Activated naive CD4-positive, alpha-beta T cell treated with anti-CD3 and anti-CD28 coated beads, Interleukin-2, amount 10 ng/mL, durations not matched to agents 7 days and 5 days (primary cell): ENCODE data around the gene CDKAL1.
A peak's percentile ranks its signal among the peaks of the same experiment; 100 is the strongest.

Experiments
- CTCF ChIA-PET: fragments of 350-600 bp; sonication (Branson Sonifier 250); formaldehyde crosslinking; loops from one replicate; lab custom pipeline; 2021; ENCODE audit warnings: antibody characterized with exemption; lab: Charles Lee
- DNase-seq: peaks from one replicate; pipeline ENCODE4 v3.0.0-alpha.2; 2020
- H3K27ac Mint-ChIP-seq: one replicate; pipeline ENCODE4 v1.8.0; 2021; ENCODE audit warnings: mild to moderate bottlenecking, moderate library complexity, mixed read lengths
- H3K27me3 Mint-ChIP-seq: one replicate; pipeline ENCODE4 v1.8.0; 2021; ENCODE audit warnings: mild to moderate bottlenecking, mixed read lengths
- H3K36me3 Mint-ChIP-seq: one replicate; pipeline ENCODE4 v1.8.0; 2021; ENCODE audit warnings: mixed read lengths
- H3K4me1 Mint-ChIP-seq: one replicate; pipeline ENCODE4 v1.8.0; 2021; ENCODE audit warnings: mixed read lengths
- H3K4me3 Mint-ChIP-seq: one replicate; pipeline ENCODE4 v1.8.0; 2021; ENCODE audit warnings: mild to moderate bottlenecking, moderate library complexity, mixed read lengths
- H3K9me3 Mint-ChIP-seq: one replicate; pipeline ENCODE4 v1.8.0; 2021; ENCODE audit warnings: mixed read lengths

The CDKAL1 gene

GRCh38 chr6:20673458-20673857 is 139.2 kb downstream of the CDKAL1 start:
- Mint-ChIP-seq H3K4me3 (no peak overlapping the region), H3K36me3 (peaks cover 4% of the 10 kb centered on the region), H3K4me1 (no peaks in the 10 kb centered on the region), H3K27me3 (no peaks in the 10 kb centered on the region), H3K9me3 (peaks cover 2% of the 10 kb centered on the region), H3K27ac (no peak overlapping the region)
- CTCF ChIA-PET, result no interaction called here
- no peak for DNase-seq

GRCh38 chr6:20674664-20675063 is 140.4 kb downstream of the CDKAL1 start:
- H3K4me3 Mint-ChIP-seq, result no peak overlapping the region
- no peaks in the 10 kb centered on the region for H3K27me3 Mint-ChIP-seq
- DNase-seq, result no peak
- H3K4me1 Mint-ChIP-seq, result no peaks in the 10 kb centered on the region
- no peak overlapping the region for H3K27ac Mint-ChIP-seq
- peaks cover 2% of the 10 kb centered on the region for H3K9me3 Mint-ChIP-seq
- CTCF ChIA-PET, result no interaction called here
- peaks cover 9% of the 10 kb centered on the region for H3K36me3 Mint-ChIP-seq

GRCh38 chr6:20678831-20679352 is 144.6 kb downstream of the CDKAL1 start:
- CTCF ChIA-PET, result no interaction called here
- Mint-ChIP-seq H3K27me3 (no peaks in the 10 kb centered on the region), H3K9me3 (no peaks in the 10 kb centered on the region), H3K4me1 (peaks cover 12% of the 10 kb centered on the region), H3K4me3 (no peak overlapping the region), H3K27ac (no peak overlapping the region), H3K36me3 (peaks cover 5% of the 10 kb centered on the region)
- DNase-seq, result no peak

GRCh38 chr6:20680697-20681165 is 146.5 kb downstream of the CDKAL1 start:
- Mint-ChIP-seq H3K4me1 (peaks cover 12% of the 10 kb centered on the region), H3K27me3 (no peaks in the 10 kb centered on the region), H3K27ac (no peak overlapping the region), H3K9me3 (no peaks in the 10 kb centered on the region), H3K36me3 (peaks cover 5% of the 10 kb centered on the region), H3K4me3 (no peak overlapping the region)
- no peak for DNase-seq
- CTCF ChIA-PET, result interaction anchor here (1.0 to 1.1 kb wide), 3 partner anchors 11 to 107 kb away, joined by 3 to 4 read pairs (median 3); no protein-coding TSS in a partner anchor

- H3K9me3 Mint-ChIP-seq, result no peaks in the 10 kb centered on the region
- H3K4me1 Mint-ChIP-seq, result peaks cover 12% of the 10 kb centered on the region
- no peak for DNase-seq
- no peak overlapping the region for H3K27ac Mint-ChIP-seq
- no peak overlapping the region for H3K4me3 Mint-ChIP-seq
- H3K36me3 Mint-ChIP-seq, result peaks cover 5% of the 10 kb centered on the region
- H3K27me3 Mint-ChIP-seq, result no peaks in the 10 kb centered on the region
- CTCF ChIA-PET, result interaction anchor here (1.0 to 1.1 kb wide), 3 partner anchors 11 to 108 kb away, joined by 3 to 4 read pairs (median 3); no protein-coding TSS in a partner anchor
These were observed 147.0 kb downstream of the CDKAL1 start for GRCh38 chr6:20681243-20681684.

GRCh38 chr6:20684474-20684873 is 150.2 kb downstream of the CDKAL1 start:
- Mint-ChIP-seq H3K27ac (no peak overlapping the region), H3K4me3 (no peak overlapping the region), H3K27me3 (no peaks in the 10 kb centered on the region), H3K9me3 (no peaks in the 10 kb centered on the region), H3K4me1 (peaks cover 26% of the 10 kb centered on the region), H3K36me3 (no peaks in the 10 kb centered on the region)
- CTCF ChIA-PET, result no interaction called here
- no peak for DNase-seq

- Mint-ChIP-seq H3K27me3 (no peaks in the 10 kb centered on the region), H3K4me1 (peaks cover 19% of the 10 kb centered on the region)
- CTCF ChIA-PET, result no interaction called here
These were observed 151.9 kb downstream of the CDKAL1 start for GRCh38 chr6:20686142-20686541.

GRCh38 chr6:20687494-20687893 is 153.2 kb downstream of the CDKAL1 start:
- CTCF ChIA-PET, result no interaction called here
- peaks cover 16% of the 10 kb centered on the region for H3K4me1 Mint-ChIP-seq
- H3K4me3 Mint-ChIP-seq, result no peak overlapping the region
- H3K27ac Mint-ChIP-seq, result no peak overlapping the region
- H3K27me3 Mint-ChIP-seq, result no peaks in the 10 kb centered on the region
- H3K9me3 Mint-ChIP-seq, result no peaks in the 10 kb centered on the region
- no peaks in the 10 kb centered on the region for H3K36me3 Mint-ChIP-seq
- DNase-seq, result no peak

More at GRCh38 chr6:20686142-20686541, 151.9 kb downstream of the CDKAL1 start:
- Mint-ChIP-seq H3K4me3 (no peak overlapping the region), H3K27ac (no peak overlapping the region), H3K36me3 (no peaks in the 10 kb centered on the region), H3K9me3 (no peaks in the 10 kb centered on the region)
- DNase-seq, result no peak

GRCh38 chr6:20688710-20689500 is 154.6 kb downstream of the CDKAL1 start:
- no peak for DNase-seq
- CTCF ChIA-PET, result no interaction called here
- Mint-ChIP-seq H3K9me3 (no peaks in the 10 kb centered on the region), H3K4me3 (no peak overlapping the region), H3K27me3 (no peaks in the 10 kb centered on the region), H3K4me1 (peaks cover 16% of the 10 kb centered on the region), H3K27ac (peak overlapping the region; percentile 9), H3K36me3 (no peaks in the 10 kb centered on the region)

- H3K27me3 Mint-ChIP-seq, result no peaks in the 10 kb centered on the region
- no peak overlapping the region for H3K4me3 Mint-ChIP-seq
- no peaks in the 10 kb centered on the region for H3K36me3 Mint-ChIP-seq
- CTCF ChIA-PET, result no interaction called here
- peaks cover 16% of the 10 kb centered on the region for H3K4me1 Mint-ChIP-seq
- no peaks in the 10 kb centered on the region for H3K9me3 Mint-ChIP-seq
- no peak for DNase-seq
- H3K27ac Mint-ChIP-seq, result no peak overlapping the region
These were observed 156.9 kb downstream of the CDKAL1 start for GRCh38 chr6:20691185-20691584.

- Mint-ChIP-seq H3K27ac (no peak overlapping the region), H3K27me3 (no peaks in the 10 kb centered on the region), H3K36me3 (no peaks in the 10 kb centered on the region), H3K4me3 (no peak overlapping the region), H3K4me1 (peaks cover 16% of the 10 kb centered on the region), H3K9me3 (no peaks in the 10 kb centered on the region)
- CTCF ChIA-PET, result interaction anchor here (1.0 kb wide), 1 partner anchor 11 kb away, joined by 3 read pairs; no protein-coding TSS in a partner anchor
- DNase-seq, result no peak
These were observed 157.8 kb downstream of the CDKAL1 start for GRCh38 chr6:20692023-20692422.

GRCh38 chr6:20693466-20694063 is 159.3 kb downstream of the CDKAL1 start:
- CTCF ChIA-PET, result no interaction called here
- H3K27ac Mint-ChIP-seq, result no peak overlapping the region

GRCh38 chr6:20696676-20697075 is 162.4 kb downstream of the CDKAL1 start:
- no peak for DNase-seq
- no peak overlapping the region for H3K27ac Mint-ChIP-seq
- H3K9me3 Mint-ChIP-seq, result no peaks in the 10 kb centered on the region
- no peaks in the 10 kb centered on the region for H3K27me3 Mint-ChIP-seq
- CTCF ChIA-PET, result no interaction called here
- no peak overlapping the region for H3K4me3 Mint-ChIP-seq
- H3K36me3 Mint-ChIP-seq, result peaks cover 1% of the 10 kb centered on the region
- no peaks in the 10 kb centered on the region for H3K4me1 Mint-ChIP-seq

More at GRCh38 chr6:20693466-20694063, 159.3 kb downstream of the CDKAL1 start:
- Mint-ChIP-seq H3K9me3 (no peaks in the 10 kb centered on the region), H3K4me1 (peaks cover 9% of the 10 kb centered on the region), H3K36me3 (no peaks in the 10 kb centered on the region), H3K27me3 (no peaks in the 10 kb centered on the region), H3K4me3 (no peak overlapping the region)
- DNase-seq, result no peak

GRCh38 chr6:20698675-20699074 is 164.4 kb downstream of the CDKAL1 start:
- Mint-ChIP-seq H3K27ac (no peak overlapping the region), H3K36me3 (peaks cover 1% of the 10 kb centered on the region), H3K9me3 (no peaks in the 10 kb centered on the region), H3K4me3 (no peak overlapping the region), H3K27me3 (no peaks in the 10 kb centered on the region), H3K4me1 (peaks cover 4% of the 10 kb centered on the region)
- no peak for DNase-seq
- CTCF ChIA-PET, result no interaction called here
